ENCODE results near the gene CAMK4.

- TF ChIP-seq, protein P1, sequence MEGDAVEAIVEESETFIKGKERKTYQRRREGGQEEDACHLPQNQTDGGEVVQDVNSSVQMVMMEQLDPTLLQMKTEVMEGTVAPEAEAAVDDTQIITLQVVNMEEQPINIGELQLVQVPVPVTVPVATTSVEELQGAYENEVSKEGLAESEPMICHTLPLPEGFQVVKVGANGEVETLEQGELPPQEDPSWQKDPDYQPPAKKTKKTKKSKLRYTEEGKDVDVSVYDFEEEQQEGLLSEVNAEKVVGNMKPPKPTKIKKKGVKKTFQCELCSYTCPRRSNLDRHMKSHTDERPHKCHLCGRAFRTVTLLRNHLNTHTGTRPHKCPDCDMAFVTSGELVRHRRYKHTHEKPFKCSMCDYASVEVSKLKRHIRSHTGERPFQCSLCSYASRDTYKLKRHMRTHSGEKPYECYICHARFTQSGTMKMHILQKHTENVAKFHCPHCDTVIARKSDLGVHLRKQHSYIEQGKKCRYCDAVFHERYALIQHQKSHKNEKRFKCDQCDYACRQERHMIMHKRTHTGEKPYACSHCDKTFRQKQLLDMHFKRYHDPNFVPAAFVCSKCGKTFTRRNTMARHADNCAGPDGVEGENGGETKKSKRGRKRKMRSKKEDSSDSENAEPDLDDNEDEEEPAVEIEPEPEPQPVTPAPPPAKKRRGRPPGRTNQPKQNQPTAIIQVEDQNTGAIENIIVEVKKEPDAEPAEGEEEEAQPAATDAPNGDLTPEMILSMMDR (IDR thresholded peaks at IDR 0.05; ENCODE audit: low read depth, low read length, poor library complexity, severe bottlenecking): no peak
- no peak for TF ChIP-seq EZH2phosphoT487 (IDR thresholded peaks at IDR 0.05; ENCODE audit: borderline replicate concordance, low read length)
Observed at GRCh38 chr5:111337688-111338087, 113.5 kb downstream of the CAMK4 start.
